Duodenal mucosa (tissue), 2 donors: ENCODE results near the gene ENPP6.
A peak's percentile ranks its signal among the peaks of the same experiment; 100 is the strongest.

Source experiments
- H3K27ac ChIP-seq: one replicate; pipeline ENCODE4 v1.7.0; 2013; ENCODE audit warnings: low read depth, low read length
- H3K27me3 ChIP-seq, 2 donors: one replicate each; pipeline ENCODE4 v1.7.0; 2013; ENCODE audit warnings: low read length in 2 of 2, control low read depth in 1 of 2; ENCODE audit not compliant: insufficient read depth in 2 of 2, control insufficient read depth in 1 of 2
- H3K36me3 ChIP-seq, 2 donors: one replicate each; pipeline ENCODE4 v1.7.0; 2013; ENCODE audit warnings: low read length in 2 of 2, control low read depth in 1 of 2; ENCODE audit not compliant: insufficient read depth in 2 of 2, control insufficient read depth in 1 of 2
- H3K4me1 ChIP-seq, 2 donors: one replicate each; pipeline ENCODE4 v1.7.0; 2013; ENCODE audit warnings: low read length in 2 of 2, control low read depth in 1 of 2; ENCODE audit not compliant: insufficient read depth in 2 of 2, control insufficient read depth in 1 of 2
- H3K4me3 ChIP-seq, 2 donors: one replicate each; pipeline ENCODE4 v1.7.0; 2013; ENCODE audit warnings: low read length in 2 of 2, low read depth in 1 of 2
- H3K9ac ChIP-seq, 2 donors: one replicate each; pipeline ENCODE4 v1.7.0; 2013; ENCODE audit warnings: low read length in 2 of 2, low read depth in 1 of 2
- H3K9me3 ChIP-seq, 2 donors: one replicate each; pipeline ENCODE4 v1.7.0; 2013; ENCODE audit warnings: low read length in 2 of 2, control low read depth in 1 of 2; ENCODE audit not compliant: control insufficient read depth in 1 of 2

ENPP6 gene

GRCh38 chr4:184217634-184218033 lies at the start of gene ENPP6:
Gene ENPP6 (minus strand): TSS chr4:184217873. CDS start chr4:184217819, 54 bp downstream.
- Histone ChIP-seq H3K9ac (no peak within 1 kb of the TSS), H3K9me3 (no peaks in the 10 kb centered on the region), H3K27ac (no peak within 1 kb of the TSS), H3K4me3 (peak within 1 kb of the TSS in 1 of 2 donors; percentile 30), H3K4me1 (no peaks in the 10 kb centered on the region), H3K36me3 (no peaks in the 10 kb centered on the region), H3K27me3 (peaks cover 0 to 2% of the 10 kb centered on the region in 2 donors)

GRCh38 chr4:184267206-184267608 lies 49.5 kb upstream of the ENPP6 start:
- Histone ChIP-seq H3K9ac (peak overlapping the region in 1 of 2 donors; percentile 52), H3K4me3 (no peak overlapping the region), H3K27ac (no peak overlapping the region), H3K9me3 (no peaks in the 10 kb centered on the region), H3K27me3 (no peaks in the 10 kb centered on the region), H3K4me1 (peaks cover 13 to 20% of the 10 kb centered on the region in 2 donors), H3K36me3 (no peaks in the 10 kb centered on the region)

DNA sequence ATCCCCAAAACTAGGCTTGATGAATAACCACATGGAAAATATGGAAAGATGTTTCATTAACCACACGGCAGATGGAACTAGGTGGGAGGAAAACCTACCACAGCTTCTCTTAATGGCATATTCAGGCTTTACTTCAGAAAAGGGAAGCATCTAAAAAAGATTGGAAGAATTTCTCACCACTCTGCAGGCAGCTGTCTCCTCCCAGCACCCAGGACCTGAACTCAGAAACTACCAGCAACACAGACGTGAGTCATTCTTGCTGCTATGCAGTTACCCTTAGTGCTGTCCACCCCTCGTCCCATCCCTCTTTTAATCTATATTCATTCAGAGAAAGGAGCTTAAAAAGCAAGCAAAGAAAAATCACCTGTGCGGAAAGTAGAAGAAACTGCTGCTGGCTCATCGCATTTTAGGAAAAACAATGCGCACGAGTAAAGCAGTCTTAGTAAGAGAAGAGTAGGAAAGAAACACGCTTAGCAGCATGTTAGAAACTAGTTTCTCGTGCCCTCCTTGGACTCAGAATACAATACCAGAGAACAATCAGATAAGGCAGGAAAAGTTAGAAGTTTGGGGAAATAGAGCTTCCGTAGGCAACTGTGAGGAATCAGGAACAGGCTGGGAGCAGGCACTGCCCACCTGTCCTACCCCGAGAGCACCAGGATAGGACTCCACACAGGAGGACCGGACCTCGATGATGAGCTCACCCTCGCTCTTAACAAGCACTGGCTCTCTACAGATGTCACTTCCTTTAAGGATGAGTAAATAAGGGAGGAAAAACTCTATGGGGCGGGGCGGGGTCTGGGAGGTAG lies 48.1 kb upstream of the ENPP6 start:
- peaks cover 13 to 20% of the 10 kb centered on the region in 2 donors for H3K4me1 ChIP-seq
- H3K36me3 ChIP-seq, result no peaks in the 10 kb centered on the region
- H3K27me3 ChIP-seq, result no peaks in the 10 kb centered on the region
- H3K9me3 ChIP-seq, result no peaks in the 10 kb centered on the region
- H3K4me3 ChIP-seq, result peak overlapping the region; percentile 13 to 58
- H3K9ac ChIP-seq, result peak overlapping the region; percentile 28 to 55
- no peak overlapping the region for H3K27ac ChIP-seq

DNA sequence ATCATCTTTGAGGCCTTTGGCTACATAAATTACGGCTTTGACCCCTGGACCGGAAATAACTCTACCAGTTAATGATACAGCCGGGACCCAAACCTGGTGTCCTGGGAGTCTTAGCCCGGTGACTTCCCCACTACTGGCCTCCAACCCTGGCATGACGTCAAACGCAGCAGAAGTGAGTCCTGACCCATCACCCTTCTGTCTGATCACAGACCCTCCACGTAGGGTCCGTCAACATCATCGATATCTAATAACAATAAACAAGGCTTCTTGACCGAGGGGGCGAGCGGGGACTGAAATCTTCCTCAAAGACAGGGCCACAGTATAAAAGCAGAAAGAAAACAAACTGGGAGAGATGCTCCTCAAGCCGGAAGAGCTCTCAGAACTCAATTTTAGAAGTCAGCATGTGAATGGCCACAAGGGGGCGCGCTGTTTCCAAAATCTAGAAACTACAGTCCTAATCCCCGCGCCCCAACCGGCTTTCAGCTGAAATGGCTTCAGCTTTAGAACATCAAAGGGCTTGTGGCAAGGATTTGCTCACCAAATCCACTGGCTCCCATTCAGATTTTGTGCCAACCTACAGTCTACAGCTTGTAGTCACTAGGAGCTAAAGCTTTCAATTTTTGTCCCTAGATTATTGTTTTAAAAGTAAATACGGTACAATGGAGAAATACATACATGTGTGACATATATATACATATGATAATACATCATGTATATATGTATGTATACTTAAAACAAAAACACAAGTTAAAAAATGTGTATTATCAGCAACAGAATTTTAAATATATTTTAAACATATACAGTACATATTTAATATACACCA lies 46.4 kb upstream of the ENPP6 start:
- peak overlapping the region in 1 of 2 donors; percentile 27 for H3K9ac ChIP-seq
- peak overlapping the region in 1 of 2 donors; percentile 23 for H3K4me3 ChIP-seq
- no peak overlapping the region for H3K27ac ChIP-seq

GRCh38 chr4:184263461-184263860 lies 45.8 kb upstream of the ENPP6 start:
- Histone ChIP-seq H3K36me3 (no peaks in the 10 kb centered on the region), H3K4me1 (peaks cover 13 to 20% of the 10 kb centered on the region in 2 donors), H3K9me3 (no peaks in the 10 kb centered on the region), H3K9ac (no peak overlapping the region), H3K4me3 (no peak overlapping the region), H3K27ac (no peak overlapping the region), H3K27me3 (no peaks in the 10 kb centered on the region)

More for the DNA sequence above, 46.4 kb upstream of the ENPP6 start:
- Histone ChIP-seq H3K36me3 (no peaks in the 10 kb centered on the region), H3K4me1 (peaks cover 13 to 20% of the 10 kb centered on the region in 2 donors), H3K27me3 (no peaks in the 10 kb centered on the region), H3K9me3 (no peaks in the 10 kb centered on the region)

GRCh38 chr4:184262901-184263300 lies 45.2 kb upstream of the ENPP6 start:
- peaks cover 11 to 20% of the 10 kb centered on the region in 2 donors for H3K4me1 ChIP-seq
- no peak overlapping the region for H3K27ac ChIP-seq
- H3K4me3 ChIP-seq, result no peak overlapping the region
- H3K9me3 ChIP-seq, result no peaks in the 10 kb centered on the region
- no peaks in the 10 kb centered on the region for H3K27me3 ChIP-seq
- H3K9ac ChIP-seq, result no peak overlapping the region
- no peaks in the 10 kb centered on the region for H3K36me3 ChIP-seq

DNA sequence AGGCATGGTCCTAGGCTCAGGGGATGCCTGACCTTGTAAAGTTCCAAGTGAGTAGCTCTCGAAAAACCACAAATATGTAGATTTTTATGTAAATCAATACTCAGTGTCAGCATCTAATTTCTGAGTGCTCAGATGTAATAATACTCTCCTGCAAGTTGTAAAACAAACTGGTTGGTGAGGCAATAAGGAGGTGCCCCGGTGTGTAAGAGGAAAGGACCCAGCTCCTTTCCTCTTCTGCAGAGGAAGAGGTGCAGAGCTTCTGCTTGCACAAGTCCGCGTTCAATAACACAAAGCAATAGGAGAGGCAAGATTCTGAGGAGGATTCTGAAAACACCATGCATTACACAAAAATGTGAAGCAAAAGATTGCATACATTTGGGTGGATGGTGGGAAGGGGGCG lies 43.6 kb upstream of the ENPP6 start:
- Histone ChIP-seq H3K36me3 (no peaks in the 10 kb centered on the region), H3K27me3 (no peaks in the 10 kb centered on the region), H3K9me3 (no peaks in the 10 kb centered on the region), H3K9ac (no peak overlapping the region), H3K27ac (no peak overlapping the region), H3K4me3 (no peak overlapping the region), H3K4me1 (peaks cover 0 to 11% of the 10 kb centered on the region in 2 donors)

DNA sequence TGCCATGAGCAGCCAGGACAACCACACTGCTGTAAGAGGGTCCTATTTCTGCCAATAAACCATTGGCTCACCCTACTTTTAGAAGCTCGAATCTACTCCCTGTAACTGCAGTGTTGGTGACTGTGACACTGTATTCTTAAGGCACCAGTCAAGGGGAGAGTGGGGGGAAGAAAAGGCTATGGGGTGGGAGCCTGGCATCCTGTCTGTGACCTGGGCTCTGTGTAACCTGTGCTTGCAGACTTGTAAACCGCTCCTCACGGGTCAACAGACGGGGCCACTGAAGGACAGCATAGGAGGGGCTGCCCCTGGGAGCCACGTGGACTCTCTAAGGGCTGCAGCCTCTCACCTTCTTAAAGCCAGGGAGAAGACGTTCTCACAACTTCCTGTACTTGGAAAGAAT lies 42.2 kb upstream of the ENPP6 start:
- H3K9me3 ChIP-seq, result no peaks in the 10 kb centered on the region
- H3K36me3 ChIP-seq, result no peaks in the 10 kb centered on the region
- no peaks in the 10 kb centered on the region for H3K27me3 ChIP-seq
- no peak overlapping the region for H3K9ac ChIP-seq
- H3K4me1 ChIP-seq, result peaks cover 0 to 4% of the 10 kb centered on the region in 2 donors
- H3K27ac ChIP-seq, result no peak overlapping the region
- H3K4me3 ChIP-seq, result no peak overlapping the region

- Histone ChIP-seq H3K27ac (no peak overlapping the region), H3K36me3 (no peaks in the 10 kb centered on the region), H3K9ac (no peak overlapping the region), H3K4me1 (peaks cover 0 to 4% of the 10 kb centered on the region in 2 donors), H3K27me3 (no peaks in the 10 kb centered on the region), H3K9me3 (no peaks in the 10 kb centered on the region), H3K4me3 (no peak overlapping the region)
Observed at GRCh38 chr4:184259081-184259480, 41.4 kb upstream of the ENPP6 start.
